WTC11 (cell line): ENCODE data around the gene DYRK1A. TPM values are rescaled to one million over a fixed set of nuclear protein-coding genes. Genes with fewer than 3 reads are reported as not detected.

ENCODE experiments used
- ATAC-seq: fragments of 200-7000 bp; cut with Tn5 transposase; 2 replicates; pipeline ENCODE4 v1.10.0; 2021; ENCODE audit warnings: mild to moderate bottlenecking, moderate library complexity
- CTCF ChIA-PET: fragments of 300-600 bp; sonication (Branson Sonifier 250); formaldehyde crosslinking; loops from one replicate; lab custom pipeline; 2021; ENCODE audit warnings: antibody characterized with exemption; lab: Charles Lee
- POLR2A ChIA-PET: fragments of 350-600 bp; sonication (Branson Sonifier 250); formaldehyde crosslinking; loops from one replicate; lab custom pipeline; 2021; ENCODE audit warnings: antibody characterized with exemption; lab: Charles Lee
- DNase-seq: peaks from one replicate; pipeline ENCODE4 v3.0.0; 2021; ENCODE audit warnings: low spot score
- H3K27ac Mint-ChIP-seq: 2 replicates; pipeline ENCODE4 v1.8.0; 2021; ENCODE audit warnings: mixed read lengths
- H3K27me3 Mint-ChIP-seq: 2 replicates; pipeline ENCODE4 v1.8.0; 2021; ENCODE audit warnings: low read depth, mild to moderate bottlenecking, moderate library complexity, mixed read lengths
- H3K36me3 Mint-ChIP-seq: 2 replicates; pipeline ENCODE4 v1.8.0; 2021; ENCODE audit warnings: mixed read lengths
- H3K4me1 Mint-ChIP-seq: 2 replicates; pipeline ENCODE4 v1.8.0; 2022; ENCODE audit warnings: mixed read lengths
- H3K4me3 Mint-ChIP-seq: 2 replicates; pipeline ENCODE4 v1.8.0; 2021; ENCODE audit warnings: mild to moderate bottlenecking, moderate library complexity, mixed read lengths
- H3K9me3 Mint-ChIP-seq: 2 replicates; pipeline ENCODE4 v1.8.0; 2021; ENCODE audit warnings: mixed read lengths
- CBFB ChIP-seq: sonication (generic); formaldehyde crosslinking; IDR thresholded peaks from 2 replicates; pipeline ENCODE4 v1.8.1; 2022; ENCODE audit warnings: mild to moderate bottlenecking, low read depth, missing genetic modification reagents
- CREM ChIP-seq: sonication (generic); formaldehyde crosslinking; IDR thresholded peaks from 2 replicates; pipeline ENCODE4 v1.8.1; 2022; ENCODE audit warnings: mild to moderate bottlenecking, missing genetic modification reagents, moderate library complexity
- FOXP1 ChIP-seq: sonication (generic); formaldehyde crosslinking; IDR thresholded peaks from 2 replicates; pipeline ENCODE4 v1.8.0; 2022; ENCODE audit warnings: missing genetic modification reagents, mild to moderate bottlenecking, moderate library complexity, borderline replicate concordance
- IRF2 ChIP-seq: sonication (generic); formaldehyde crosslinking; IDR thresholded peaks from 2 replicates; pipeline ENCODE4 v1.8.0; 2022; ENCODE audit warnings: low read depth, missing genetic modification reagents, borderline replicate concordance
- JUN ChIP-seq: sonication (generic); formaldehyde crosslinking; IDR thresholded peaks from 2 replicates; pipeline ENCODE4 v1.8.0; 2023; ENCODE audit warnings: mild to moderate bottlenecking, missing genetic modification reagents
- MYBL2 ChIP-seq: sonication (generic); formaldehyde crosslinking; IDR thresholded peaks from 2 replicates; pipeline ENCODE4 v1.8.1; 2023; ENCODE audit warnings: mild to moderate bottlenecking, moderate library complexity, missing genetic modification reagents
- NR3C1 ChIP-seq: sonication (generic); formaldehyde crosslinking; conservative IDR thresholded peaks from 2 replicates; pipeline ENCODE4 v1.8.1; 2023; ENCODE audit warnings: low read depth, mild to moderate bottlenecking, missing genetic modification reagents
- TEAD4 ChIP-seq: sonication (generic); formaldehyde crosslinking; IDR thresholded peaks from 2 replicates; pipeline ENCODE4 v1.8.0; 2022; ENCODE audit warnings: mild to moderate bottlenecking, missing genetic modification reagents
- ZBTB21 ChIP-seq: sonication (generic); formaldehyde crosslinking; IDR thresholded peaks from 2 replicates; pipeline ENCODE4 v1.8.1; 2023; ENCODE audit warnings: mild to moderate bottlenecking, missing genetic modification reagents, borderline replicate concordance
- ZNF138 ChIP-seq: sonication (generic); formaldehyde crosslinking; conservative IDR thresholded peaks from 2 replicates; pipeline ENCODE4 v1.8.1; 2022; ENCODE audit warnings: mild to moderate bottlenecking, moderate library complexity, missing genetic modification reagents
- ZNF263 ChIP-seq: sonication (generic); formaldehyde crosslinking; IDR thresholded peaks from 2 replicates; pipeline ENCODE4 v1.8.1; 2022; ENCODE audit warnings: low read depth, mild to moderate bottlenecking, moderate library complexity, missing genetic modification reagents
- ZNF396 ChIP-seq: fragments of 250-450 bp; sonication (Bioruptor Pico); IDR thresholded peaks from 2 replicates; pipeline ENCODE4 v1.8.0; 2021; ENCODE audit warnings: mild to moderate bottlenecking, moderate library complexity, borderline replicate concordance
- ZNF423 ChIP-seq: fragments of 250-450 bp; sonication (Bioruptor Pico); IDR thresholded peaks from 2 replicates; pipeline ENCODE4 v2.1.2; 2022; ENCODE audit warnings: mild to moderate bottlenecking, moderate library complexity
- ZNF671 ChIP-seq: fragments of 250-450 bp; sonication (Bioruptor Pico); IDR thresholded peaks from 2 replicates; pipeline ENCODE4 v1.8.0; 2021; ENCODE audit warnings: mild to moderate bottlenecking
- total RNA-seq: library from RNA; stranded (reverse); gene quantifications from 3 replicates; pipeline ENCODE4 v1.2.3, GENCODE V29; 2021
- TF ChIP-seq, protein P1 (sequence below): sonication (generic); formaldehyde crosslinking; IDR thresholded peaks from 2 replicates; pipeline ENCODE4 v1.8.1; 2023; ENCODE audit warnings: mild to moderate bottlenecking, missing genetic modification reagents, moderate library complexity
- TF ChIP-seq, protein P2 (sequence below): sonication (generic); formaldehyde crosslinking; IDR thresholded peaks from 2 replicates; pipeline ENCODE4 v1.8.1; 2023; ENCODE audit warnings: mild to moderate bottlenecking, missing genetic modification reagents, borderline replicate concordance
- TF ChIP-seq, protein P3 (sequence below): sonication (generic); formaldehyde crosslinking; IDR thresholded peaks from 2 replicates; pipeline ENCODE4 v1.8.1; 2023; ENCODE audit warnings: mild to moderate bottlenecking, moderate library complexity, missing genetic modification reagents
- TF ChIP-seq, protein P4 (sequence below): sonication (generic); formaldehyde crosslinking; conservative IDR thresholded peaks from 2 replicates; pipeline ENCODE4 v1.8.1; 2022; ENCODE audit warnings: mild to moderate bottlenecking, missing genetic modification reagents
- TF ChIP-seq, protein P5 (sequence below): sonication (generic); formaldehyde crosslinking; IDR thresholded peaks from 2 replicates; pipeline ENCODE4 v1.8.1; 2022; ENCODE audit warnings: mild to moderate bottlenecking, moderate library complexity, missing genetic modification reagents

DYRK1A gene
- total RNA-seq, 1 experiment from 2014 or later: 56.5 TPM

DNA sequence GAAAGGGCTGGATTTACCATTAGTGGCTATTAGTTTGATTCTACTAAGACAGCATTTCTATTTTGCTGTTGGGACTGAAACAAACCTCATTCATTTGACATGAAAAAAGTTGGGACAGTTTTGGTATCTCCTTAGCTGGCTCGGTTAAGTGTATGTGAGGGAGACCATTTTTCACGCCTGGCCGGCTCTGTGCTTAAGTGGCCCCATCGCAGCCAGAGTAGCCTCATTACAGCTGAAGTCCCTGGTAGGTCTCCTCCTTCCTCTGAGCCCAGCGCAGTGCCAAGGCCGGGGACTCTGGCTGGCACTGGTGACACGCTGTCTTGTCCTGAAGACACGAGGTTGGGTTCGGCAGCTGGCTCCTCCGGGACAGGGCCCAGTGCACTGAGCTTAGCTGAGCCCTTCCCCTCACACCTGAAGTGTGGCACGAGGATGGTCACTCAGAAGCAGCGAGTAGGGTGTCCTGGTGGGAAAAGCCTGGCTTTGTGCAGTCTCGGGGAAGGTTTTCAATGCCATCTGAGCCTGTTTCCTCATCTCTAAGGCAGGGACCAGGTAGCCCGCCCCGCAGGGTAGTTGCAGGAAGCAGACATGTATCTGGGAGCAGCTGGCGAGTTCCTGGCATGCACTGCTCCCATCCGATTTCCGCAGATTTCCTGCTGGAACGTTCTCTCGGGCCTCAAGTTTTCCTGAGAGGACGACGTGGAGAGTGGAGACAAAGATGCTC lies 196.5 kb downstream of the DYRK1A start:
- DNase-seq (peak; percentile 26), ATAC-seq (no peak)
- Mint-ChIP-seq H3K4me1 (peaks cover 23% of the 10 kb centered on the region), H3K27me3 (peaks cover 27% of the 10 kb centered on the region), H3K27ac (no peak overlapping the region), H3K9me3 (peaks cover 9% of the 10 kb centered on the region), H3K36me3 (no peaks in the 10 kb centered on the region), H3K4me3 (peak overlapping the region; percentile 59)
- POLR2A ChIA-PET: interaction anchor here (0.5 to 1.2 kb wide), 5 partner anchors 9 to 107 kb away, joined by 3 to 6 read pairs (median 3); no protein-coding TSS in a partner anchor
- CTCF ChIA-PET: interaction anchor here (0.7 to 2.3 kb wide), 22 partner anchors 8 to 516 kb away, joined by 3 to 11 read pairs (median 4); no protein-coding TSS in a partner anchor
- TF ChIP-seq FOXP1 (CRISPR knock-in tag): no peak
- no peak for TF ChIP-seq ZNF138 (CRISPR knock-in tag)
- TF ChIP-seq MYBL2 (CRISPR knock-in tag): no peak
- TF ChIP-seq NR3C1 (CRISPR knock-in tag): no peak
- TF ChIP-seq ZNF396 (CRISPR knock-in tag): no peak
- no peak for TF ChIP-seq CBFB (CRISPR knock-in tag)
- TF ChIP-seq, protein P1, sequence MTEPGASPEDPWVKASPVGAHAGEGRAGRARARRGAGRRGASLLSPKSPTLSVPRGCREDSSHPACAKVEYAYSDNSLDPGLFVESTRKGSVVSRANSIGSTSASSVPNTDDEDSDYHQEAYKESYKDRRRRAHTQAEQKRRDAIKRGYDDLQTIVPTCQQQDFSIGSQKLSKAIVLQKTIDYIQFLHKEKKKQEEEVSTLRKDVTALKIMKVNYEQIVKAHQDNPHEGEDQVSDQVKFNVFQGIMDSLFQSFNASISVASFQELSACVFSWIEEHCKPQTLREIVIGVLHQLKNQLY (CRISPR knock-in tag): no peak
- no peak for TF ChIP-seq JUN (CRISPR knock-in tag)
- no peak for TF ChIP-seq ZNF423 (CRISPR knock-in tag)
- no peak for TF ChIP-seq IRF2 (CRISPR knock-in tag)
- TF ChIP-seq, protein P2, sequence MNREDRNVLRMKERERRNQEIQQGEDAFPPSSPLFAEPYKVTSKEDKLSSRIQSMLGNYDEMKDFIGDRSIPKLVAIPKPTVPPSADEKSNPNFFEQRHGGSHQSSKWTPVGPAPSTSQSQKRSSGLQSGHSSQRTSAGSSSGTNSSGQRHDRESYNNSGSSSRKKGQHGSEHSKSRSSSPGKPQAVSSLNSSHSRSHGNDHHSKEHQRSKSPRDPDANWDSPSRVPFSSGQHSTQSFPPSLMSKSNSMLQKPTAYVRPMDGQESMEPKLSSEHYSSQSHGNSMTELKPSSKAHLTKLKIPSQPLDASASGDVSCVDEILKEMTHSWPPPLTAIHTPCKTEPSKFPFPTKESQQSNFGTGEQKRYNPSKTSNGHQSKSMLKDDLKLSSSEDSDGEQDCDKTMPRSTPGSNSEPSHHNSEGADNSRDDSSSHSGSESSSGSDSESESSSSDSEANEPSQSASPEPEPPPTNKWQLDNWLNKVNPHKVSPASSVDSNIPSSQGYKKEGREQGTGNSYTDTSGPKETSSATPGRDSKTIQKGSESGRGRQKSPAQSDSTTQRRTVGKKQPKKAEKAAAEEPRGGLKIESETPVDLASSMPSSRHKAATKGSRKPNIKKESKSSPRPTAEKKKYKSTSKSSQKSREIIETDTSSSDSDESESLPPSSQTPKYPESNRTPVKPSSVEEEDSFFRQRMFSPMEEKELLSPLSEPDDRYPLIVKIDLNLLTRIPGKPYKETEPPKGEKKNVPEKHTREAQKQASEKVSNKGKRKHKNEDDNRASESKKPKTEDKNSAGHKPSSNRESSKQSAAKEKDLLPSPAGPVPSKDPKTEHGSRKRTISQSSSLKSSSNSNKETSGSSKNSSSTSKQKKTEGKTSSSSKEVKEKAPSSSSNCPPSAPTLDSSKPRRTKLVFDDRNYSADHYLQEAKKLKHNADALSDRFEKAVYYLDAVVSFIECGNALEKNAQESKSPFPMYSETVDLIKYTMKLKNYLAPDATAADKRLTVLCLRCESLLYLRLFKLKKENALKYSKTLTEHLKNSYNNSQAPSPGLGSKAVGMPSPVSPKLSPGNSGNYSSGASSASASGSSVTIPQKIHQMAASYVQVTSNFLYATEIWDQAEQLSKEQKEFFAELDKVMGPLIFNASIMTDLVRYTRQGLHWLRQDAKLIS (CRISPR knock-in tag): no peak
- TF ChIP-seq, protein P3, sequence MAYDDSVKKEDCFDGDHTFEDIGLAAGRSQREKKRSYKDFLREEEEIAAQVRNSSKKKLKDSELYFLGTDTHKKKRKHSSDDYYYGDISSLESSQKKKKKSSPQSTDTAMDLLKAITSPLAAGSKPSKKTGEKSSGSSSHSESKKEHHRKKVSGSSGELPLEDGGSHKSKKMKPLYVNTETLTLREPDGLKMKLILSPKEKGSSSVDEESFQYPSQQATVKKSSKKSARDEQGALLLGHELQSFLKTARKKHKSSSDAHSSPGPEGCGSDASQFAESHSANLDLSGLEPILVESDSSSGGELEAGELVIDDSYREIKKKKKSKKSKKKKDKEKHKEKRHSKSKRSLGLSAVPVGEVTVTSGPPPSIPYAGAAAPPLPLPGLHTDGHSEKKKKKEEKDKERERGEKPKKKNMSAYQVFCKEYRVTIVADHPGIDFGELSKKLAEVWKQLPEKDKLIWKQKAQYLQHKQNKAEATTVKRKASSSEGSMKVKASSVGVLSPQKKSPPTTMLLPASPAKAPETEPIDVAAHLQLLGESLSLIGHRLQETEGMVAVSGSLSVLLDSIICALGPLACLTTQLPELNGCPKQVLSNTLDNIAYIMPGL (CRISPR knock-in tag): no peak
- no peak for TF ChIP-seq ZBTB21 (CRISPR knock-in tag)

DNA sequence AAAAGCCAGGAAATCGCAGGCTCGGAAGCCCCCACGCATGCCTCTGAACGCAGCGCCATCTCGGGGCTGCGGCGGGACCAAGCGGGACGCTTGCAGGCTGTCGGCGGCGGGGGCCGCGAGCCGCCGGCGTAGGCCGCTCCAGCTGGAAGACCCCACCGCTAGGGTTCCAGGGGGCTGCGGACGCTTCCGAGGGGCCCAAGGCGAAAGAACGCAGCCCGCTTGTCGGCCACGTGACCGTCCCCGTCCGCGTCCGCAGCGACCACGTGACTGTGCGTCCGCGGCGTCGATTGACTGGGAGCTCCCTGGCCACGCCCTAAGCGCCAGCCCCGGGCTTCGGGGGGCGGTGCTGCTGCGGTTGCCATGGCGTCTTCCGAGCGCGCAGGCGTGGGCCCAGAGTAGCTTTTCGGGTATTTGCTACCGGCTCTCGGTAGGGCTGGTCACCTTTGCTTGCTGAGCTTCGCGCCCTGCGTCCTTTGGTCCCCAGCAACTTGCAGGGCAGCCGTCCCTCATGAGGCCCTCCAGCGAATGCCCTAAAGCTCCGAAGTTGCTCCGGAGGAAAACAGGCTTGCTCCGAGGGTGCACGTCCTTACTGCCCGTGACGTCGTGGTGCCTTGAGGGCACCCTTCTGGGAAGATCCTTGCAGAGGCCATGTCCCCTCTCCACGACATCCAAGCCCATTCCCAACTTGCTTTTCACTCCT lies 197.2 kb downstream of the DYRK1A start:
- peaks cover 23% of the 10 kb centered on the region for H3K4me1 Mint-ChIP-seq
- H3K9me3 Mint-ChIP-seq: peaks cover 3% of the 10 kb centered on the region
- ATAC-seq (peak; percentile 94), DNase-seq (peak; percentile 90)
- ChIA-PET POLR2A (interaction anchor here (0.5 to 1.2 kb wide), 7 partner anchors 9 to 296 kb away, joined by 3 to 6 read pairs (median 3); no protein-coding TSS in a partner anchor), CTCF (interaction anchor here (0.7 to 2.3 kb wide), 28 partner anchors 8 to 517 kb away, joined by 3 to 11 read pairs (median 4); no protein-coding TSS in a partner anchor)
- no peaks in the 10 kb centered on the region for H3K36me3 Mint-ChIP-seq
- peak overlapping the region; percentile 70 for H3K4me3 Mint-ChIP-seq
- peak overlapping the region; percentile 89 for H3K27ac Mint-ChIP-seq
- H3K27me3 Mint-ChIP-seq: peaks cover 26% of the 10 kb centered on the region
- TF ChIP-seq, protein P1 (CRISPR knock-in tag): no peak
- TF ChIP-seq, protein P2 (CRISPR knock-in tag): 0 out of 2 replicates have a peak, but pooled peaks have one; percentile 61
- TF ChIP-seq, protein P4, sequence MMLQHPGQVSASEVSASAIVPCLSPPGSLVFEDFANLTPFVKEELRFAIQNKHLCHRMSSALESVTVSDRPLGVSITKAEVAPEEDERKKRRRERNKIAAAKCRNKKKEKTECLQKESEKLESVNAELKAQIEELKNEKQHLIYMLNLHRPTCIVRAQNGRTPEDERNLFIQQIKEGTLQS (CRISPR knock-in tag): no peak
- TF ChIP-seq TEAD4 (CRISPR knock-in tag): 0 out of 2 replicates have a peak, but pooled peaks have one; percentile 61
- no peak for TF ChIP-seq ZBTB21 (CRISPR knock-in tag)
- no peak for TF ChIP-seq ZNF671 (CRISPR knock-in tag)
- no peak for TF ChIP-seq CREM (CRISPR knock-in tag)
- TF ChIP-seq, protein P5, sequence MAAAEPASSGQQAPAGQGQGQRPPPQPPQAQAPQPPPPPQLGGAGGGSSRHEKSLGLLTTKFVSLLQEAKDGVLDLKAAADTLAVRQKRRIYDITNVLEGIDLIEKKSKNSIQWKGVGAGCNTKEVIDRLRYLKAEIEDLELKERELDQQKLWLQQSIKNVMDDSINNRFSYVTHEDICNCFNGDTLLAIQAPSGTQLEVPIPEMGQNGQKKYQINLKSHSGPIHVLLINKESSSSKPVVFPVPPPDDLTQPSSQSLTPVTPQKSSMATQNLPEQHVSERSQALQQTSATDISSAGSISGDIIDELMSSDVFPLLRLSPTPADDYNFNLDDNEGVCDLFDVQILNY (CRISPR knock-in tag): peak; percentile 93
- peak; percentile 33; the same call in 1 of the 2 replicates for TF ChIP-seq ZNF263 (CRISPR knock-in tag)
